ENCODE data around the gene STIM1. TPM values are rescaled to one million over a fixed set of nuclear protein-coding genes. Genes with fewer than 3 reads are reported as not detected.

STIM1 gene
- total RNA-seq, 1 experiment from 2014 or later, result 15.2 TPM

GRCh38 chr11:3909901-3910300, 54.4 kb downstream of the STIM1 start:
- H2BK120ac ChIP-seq (ENCODE audit: low read depth, low read length, poor library complexity, severe bottlenecking), result no peak overlapping the region
- no peak overlapping the region for H4K5ac ChIP-seq (ENCODE audit: insufficient read length, low read depth, low read length)
- no peaks in the 10 kb centered on the region for H3K27me3 Mint-ChIP-seq (ENCODE audit: low read depth)
- H2AK5ac ChIP-seq (ENCODE audit: insufficient read length, low read length), result no peak overlapping the region
- no peak overlapping the region for H2AFZ ChIP-seq (ENCODE audit: low read length)
- H4K20me1 ChIP-seq (ENCODE audit: control insufficient read depth, insufficient read depth, insufficient read length), result no peaks in the 10 kb centered on the region
- H3K56ac ChIP-seq (ENCODE audit: insufficient read length, low read depth, low read length), result no peak overlapping the region
- H3K4me1 ChIP-seq (ENCODE audit: insufficient read depth, low read length), result no peaks in the 10 kb centered on the region
- H3K9ac ChIP-seq (ENCODE audit: extremely low read depth, insufficient read length, low read length), result no peak overlapping the region
- no peaks in the 10 kb centered on the region for H3K9me3 Mint-ChIP-seq
- H3K4ac ChIP-seq (ENCODE audit: low read depth, low read length), result no peak overlapping the region
- H3K27me3 ChIP-seq (ENCODE audit: insufficient read depth, low read length), result no peaks in the 10 kb centered on the region
- H2BK15ac ChIP-seq (ENCODE audit: low read depth, low read length), result no peak overlapping the region
- peaks cover 9 to 10% of the 10 kb centered on the region in 2 experiments for H3K4me1 Mint-ChIP-seq
- no peak overlapping the region; a peak in 1 of 7 replicates for H3K27ac Mint-ChIP-seq
- no peak overlapping the region for H3T11ph ChIP-seq (ENCODE audit: low read length)
- H3K14ac ChIP-seq (ENCODE audit: insufficient read depth, low read length), result no peak overlapping the region
- no peaks in the 10 kb centered on the region for H3K9me3 ChIP-seq (ENCODE audit: control insufficient read depth, low read depth, low read length)
- WGBS (ENCODE audit: extremely low coverage, insufficient read length, low lambda C conversion rate), result no CpG with 5 or more reads among the region's 3 CpGs
- no peak for TF ChIP-seq CTCF (conservative IDR thresholded peaks at IDR 0.05)
- H4K91ac ChIP-seq (ENCODE audit: insufficient read length, low read depth, low read length), result no peak overlapping the region
- no peak overlapping the region for H2BK12ac ChIP-seq (ENCODE audit: insufficient read length, low read depth, low read length)
- H3K27ac ChIP-seq (ENCODE audit: insufficient read length, low read depth, low read length), result no peak overlapping the region
- no peak overlapping the region for H3K4me2 ChIP-seq (ENCODE audit: insufficient read depth, insufficient read length, low read length)
- no peak for DNase-seq
- no peak overlapping the region for H2BK5ac ChIP-seq (ENCODE audit: insufficient read length, low read length)
- no peak overlapping the region for H3K18ac ChIP-seq (ENCODE audit: insufficient read length, low read depth, low read length)
- H3K79me2 ChIP-seq (ENCODE audit: insufficient read depth, low read length), result no peaks in the 10 kb centered on the region
- no peak overlapping the region for H4K8ac ChIP-seq (replicated peaks; ENCODE audit: insufficient read length, low read depth, low read length)
- H3K23ac ChIP-seq (ENCODE audit: insufficient read length, low read depth, low read length), result no peak overlapping the region
- H3K23me2 ChIP-seq (ENCODE audit: insufficient read length, low read depth, low read length, poor library complexity, severe bottlenecking), result no peaks in the 10 kb centered on the region
- no peak overlapping the region for H3K4me3 Mint-ChIP-seq
- no peak overlapping the region for H2BK20ac ChIP-seq (ENCODE audit: low read depth, low read length, poor library complexity, severe bottlenecking)
- H3K36me3 Mint-ChIP-seq (ENCODE audit: insufficient read depth in 1 of 3, low read depth in 3 of 3), result no peaks in the 10 kb centered on the region
- H3K79me1 ChIP-seq (ENCODE audit: insufficient read depth, low read depth, low read length, poor library complexity, severe bottlenecking), result no peaks in the 10 kb centered on the region

Measured in H9 (cell line).